A172 (cell line): ENCODE results near the gene SULT2B1. TPM values are rescaled to one million over a fixed set of nuclear protein-coding genes. Genes with fewer than 3 reads are reported as not detected.
A peak's percentile ranks its signal among the peaks of the same experiment; 100 is the strongest.

Source experiments
- DNase-seq: peaks from one replicate; pipeline ENCODE4 v3.0.0-alpha.2; 2015; ENCODE audit warnings: low spot score
- total RNA-seq: library from RNA; depleted of rRNA; stranded (reverse); fragments of >200 nt; shearing (Covaris generic); gene quantifications from 2 replicates; pipeline ENCODE4 v1.2.3, GENCODE V29; 2014

SULT2B1 gene
- total RNA-seq, 1 experiment from 2014 or later: not detected

GRCh38 chr19:48634424-48635262, 82.7 kb downstream of the SULT2B1 start:
- peak; percentile 87 for DNase-seq

GRCh38 chr19:48635263-48635965, 83.4 kb downstream of the SULT2B1 start:
- DNase-seq: no peak

GRCh38 chr19:48635966-48636858, 84.2 kb downstream of the SULT2B1 start:
- DNase-seq: no peak

- DNase-seq: no peak
These were observed 85.0 kb downstream of the SULT2B1 start, which contains the start of gene DBP for GRCh38 chr19:48636859-48637448. Gene DBP, minus strand, starts transcription at chr19:48637379. Its CDS starts 385 bp downstream, at chr19:48636994.

DNA sequence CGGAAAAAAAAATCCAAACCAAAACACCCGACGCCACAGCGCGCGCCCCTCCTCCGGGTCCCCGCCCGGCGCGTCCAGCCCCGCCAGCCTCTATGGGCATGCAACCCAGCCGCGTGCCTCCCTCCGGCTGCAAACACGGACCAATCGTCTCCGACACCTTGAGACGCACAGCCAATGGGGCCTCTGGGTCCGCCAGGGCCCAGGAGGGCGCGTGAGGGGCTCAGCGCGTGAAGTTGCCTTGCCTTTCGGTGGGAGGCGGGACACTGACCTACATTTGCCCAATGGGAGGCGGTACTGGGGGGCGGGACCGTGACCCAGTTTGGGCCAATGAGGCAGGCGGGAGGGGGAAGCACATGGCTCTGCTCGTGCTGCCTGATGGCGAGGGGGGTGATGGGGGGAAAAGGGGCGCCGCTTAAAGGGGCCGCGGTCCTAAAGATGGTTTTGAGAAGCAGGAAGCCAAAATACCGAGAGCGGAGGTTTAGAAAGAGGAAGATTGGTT, 85.5 kb downstream of the SULT2B1 start:
- peak; percentile 91 for DNase-seq

GRCh38 chr19:48637948-48638830, 86.2 kb downstream of the SULT2B1 start:
- peak; percentile 80 for DNase-seq

GRCh38 chr19:48638831-48639381, 86.9 kb downstream of the SULT2B1 start:
- no peak for DNase-seq

DNA sequence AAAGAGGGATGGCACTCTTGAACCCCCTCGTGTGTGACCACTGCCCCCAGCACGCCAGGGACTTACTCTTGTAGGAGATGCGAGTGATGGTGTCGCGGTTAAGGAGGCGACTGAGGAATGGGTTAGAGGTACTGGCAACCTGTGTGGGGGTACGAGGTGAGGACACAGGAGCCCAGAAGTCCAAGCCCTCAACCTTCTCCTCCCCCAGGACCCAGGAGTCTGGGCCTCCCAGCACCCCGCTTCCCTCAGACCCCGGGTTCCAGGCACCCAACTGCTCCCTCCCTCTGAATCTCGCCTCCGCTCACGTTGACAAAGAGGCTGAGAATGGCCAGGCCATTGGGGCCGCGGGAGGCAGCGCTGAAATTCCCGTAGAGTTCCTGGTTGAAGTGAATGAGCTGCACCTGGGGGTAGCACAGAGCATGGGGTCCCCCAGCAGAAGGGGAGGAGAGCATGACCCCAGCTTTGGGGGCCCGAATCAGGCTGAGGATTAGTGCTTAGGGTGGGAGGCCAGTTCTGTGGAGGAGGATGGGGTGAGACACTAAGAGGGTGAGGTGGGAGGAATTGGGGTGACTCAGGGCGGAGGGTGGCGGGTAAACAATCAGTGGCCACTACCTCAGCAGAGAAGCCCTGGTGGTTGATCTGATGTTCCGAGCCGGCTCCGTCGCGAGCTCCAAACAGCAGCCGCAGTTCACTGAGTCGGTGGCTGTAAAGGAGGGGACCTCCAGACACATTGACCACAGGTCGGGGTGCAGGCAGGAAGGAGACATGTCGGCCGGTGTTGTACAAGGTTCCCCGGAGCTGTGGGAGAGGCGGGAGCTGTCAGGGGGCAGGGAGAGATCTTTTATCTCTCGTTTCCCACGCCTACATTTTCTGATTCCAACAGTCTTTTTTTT, 87.8 kb downstream of the SULT2B1 start:
- DNase-seq: no peak

DNA sequence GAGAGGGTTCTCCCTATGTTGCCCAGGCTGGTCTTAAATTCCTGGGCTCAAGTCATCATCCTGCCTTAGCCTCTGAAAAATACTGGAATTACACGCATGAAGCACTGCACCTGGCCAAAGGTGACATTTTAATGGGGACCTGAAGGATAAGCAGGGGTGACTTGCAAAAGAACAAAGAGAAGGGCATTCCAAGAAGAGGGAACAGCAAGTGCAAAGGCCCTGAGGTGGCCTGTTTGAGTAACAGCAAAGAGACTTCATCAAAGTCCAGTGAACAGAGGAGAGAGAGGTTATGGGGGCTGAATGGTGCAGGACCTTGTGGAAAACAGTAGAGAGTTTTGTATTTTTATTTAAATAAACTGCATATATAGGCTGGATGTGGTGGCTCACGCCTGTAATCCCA, 89.9 kb downstream of the SULT2B1 start:
- no peak for DNase-seq

- DNase-seq: no peak
These were observed 90.9 kb downstream of the SULT2B1 start for GRCh38 chr19:48642862-48643261.

DNA sequence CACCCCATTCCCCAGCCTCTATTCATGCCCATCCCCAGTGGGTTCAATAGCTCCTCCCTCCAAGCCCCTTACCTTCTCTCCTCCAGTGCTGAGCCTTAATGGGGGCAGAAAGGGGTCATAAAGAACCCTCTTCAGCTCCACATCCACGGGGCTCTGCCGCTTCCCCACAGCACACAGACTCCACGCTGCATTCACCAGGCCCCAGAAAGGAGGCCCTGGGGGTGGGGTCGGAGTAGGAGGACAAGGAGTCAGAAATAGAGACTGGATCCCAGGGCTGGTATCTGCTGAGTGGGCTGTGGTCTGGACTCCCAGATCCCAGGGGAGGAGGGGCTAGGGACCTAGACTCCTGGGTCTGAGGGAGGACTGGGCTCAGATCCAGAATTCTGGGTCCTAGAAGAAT, 92.4 kb downstream of the SULT2B1 start:
- DNase-seq: no peak

- DNase-seq: peak; percentile 53
These were observed 93.1 kb downstream of the SULT2B1 start for GRCh38 chr19:48644839-48645619.

GRCh38 chr19:48645620-48646000, 93.6 kb downstream of the SULT2B1 start:
- DNase-seq: no peak

DNA sequence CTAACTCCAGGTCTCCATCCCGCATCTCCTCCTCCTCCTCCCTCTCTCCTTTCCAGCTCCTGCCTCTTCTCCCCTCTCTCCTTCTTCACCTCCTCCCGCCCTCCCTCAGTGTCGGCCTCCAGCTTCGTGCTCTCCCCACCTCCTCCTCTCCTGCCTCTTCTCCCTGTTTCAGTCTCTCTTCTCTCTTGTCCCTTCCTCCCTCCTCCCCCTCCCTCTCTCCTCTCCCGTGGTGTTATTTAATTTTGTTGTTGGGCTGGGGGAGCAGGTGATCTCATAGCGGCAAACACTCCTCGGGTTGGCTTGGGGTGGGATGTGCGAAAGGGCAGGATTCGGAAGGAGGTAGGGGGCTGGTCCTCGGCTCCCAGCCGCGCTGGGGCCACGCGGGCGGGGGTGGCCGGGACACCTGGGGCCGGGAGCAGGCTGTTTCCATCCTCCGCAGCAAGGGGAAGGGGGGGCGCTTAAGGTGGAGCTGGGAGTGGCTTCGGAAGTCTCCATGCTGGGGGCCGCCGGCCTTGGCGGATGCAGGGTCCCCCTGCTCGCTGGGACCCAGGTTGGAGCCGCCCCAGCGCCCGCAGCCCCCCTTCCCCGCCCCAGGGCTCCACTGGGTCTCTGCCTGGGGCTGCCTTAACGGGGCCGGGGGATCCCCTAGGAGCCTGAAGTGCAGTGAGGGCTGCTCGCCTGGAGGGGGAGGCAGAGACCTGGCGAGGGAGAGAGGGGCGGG, 94.2 kb downstream of the SULT2B1 start, which contains the start of gene CA11:
Gene CA11 (minus strand): TSS at position 187 of the 721 bp plus-strand sequence. CDS start 555 bp downstream, outside the sequence.
- DNase-seq: peak; percentile 55

DNA sequence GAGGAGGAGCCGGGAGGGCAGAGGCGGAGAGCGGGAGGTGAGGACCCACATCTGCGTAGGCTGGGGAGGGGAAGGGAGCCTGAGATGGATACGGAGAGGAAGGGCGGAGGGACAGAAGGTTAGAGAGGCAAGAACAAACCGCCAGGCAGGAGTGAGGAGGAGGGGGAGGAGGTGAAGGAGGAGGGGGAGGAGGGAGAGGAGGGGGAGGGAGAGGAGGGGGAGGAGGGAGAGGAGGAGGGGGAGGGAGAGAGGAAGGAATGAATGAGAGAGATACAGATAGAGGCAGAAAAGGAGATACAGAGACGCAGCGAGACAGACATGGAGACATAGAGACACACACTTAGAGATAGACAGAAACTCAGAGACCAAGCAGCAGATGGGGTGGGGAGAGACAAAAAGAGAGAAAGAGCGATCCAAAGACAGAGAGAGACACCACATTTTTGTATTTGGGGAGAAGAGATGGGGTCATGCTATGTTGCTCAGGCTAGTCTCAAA, 94.8 kb downstream of the SULT2B1 start:
- no peak for DNase-seq

DNA sequence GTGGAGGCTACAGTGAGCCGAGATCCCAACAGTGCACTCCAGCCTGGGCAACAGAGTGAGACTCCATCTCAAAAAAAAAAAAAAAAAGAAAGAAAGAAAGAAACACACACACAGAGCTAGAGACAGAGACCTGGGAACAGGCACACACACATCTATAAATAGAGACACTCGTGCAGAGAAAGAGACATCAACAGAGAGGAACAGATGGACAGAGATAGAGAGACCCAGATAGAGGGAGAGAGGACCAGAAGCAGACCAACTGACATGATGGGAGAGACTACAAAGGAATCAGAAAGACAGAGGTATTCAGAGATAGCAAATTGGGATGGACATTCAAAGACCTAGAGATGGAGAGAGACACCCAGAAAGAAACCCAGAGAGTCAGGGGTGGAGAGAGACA, 96.2 kb downstream of the SULT2B1 start:
- no peak for DNase-seq
